K562 (cell line): ENCODE measurements around the gene PDZK1IP1. TPM values are rescaled to one million over a fixed set of nuclear protein-coding genes. Genes with fewer than 3 reads are reported as not detected.

Experiments
- BACH1 ChIP-seq: fragments of 200-800 bp; sonication (Bioruptor generic); IDR thresholded peaks from 2 replicates; pipeline ENCODE4 v1.6.1; 2016; ENCODE audit warnings: missing genetic modification characterization, missing compliant biosample characterization
- CBFB ChIP-seq: sonication (generic); formaldehyde crosslinking; IDR thresholded peaks from 2 replicates; pipeline ENCODE4 v1.4.0; 2020; ENCODE audit warnings: mild to moderate bottlenecking, missing genetic modification reagents
- CBX2 ChIP-seq: fragments of 200-600 bp; sonication (generic); IDR thresholded peaks from one replicate; pipeline ENCODE4 v1.6.1; 2012; ENCODE audit warnings: mild to moderate bottlenecking, low read length, inconsistent platforms; ENCODE audit not compliant: insufficient read depth, poor library complexity, severe bottlenecking
- DDX20 ChIP-seq: fragments of 450-650 bp; IDR thresholded peaks from 2 replicates; pipeline ENCODE4 v1.6.1; 2016; ENCODE audit warnings: missing genetic modification characterization, low read depth, mild to moderate bottlenecking, missing compliant biosample characterization, moderate library complexity
- E2F3 ChIP-seq: fragments of 250-450 bp; sonication (Bioruptor Pico); IDR thresholded peaks from 2 replicates; pipeline ENCODE4 v1.4.0; 2020; ENCODE audit warnings: mild to moderate bottlenecking
- ELK1 ChIP-seq: sonication (generic); formaldehyde crosslinking; IDR thresholded peaks from 2 replicates; pipeline ENCODE4 v1.8.1; 2022; ENCODE audit warnings: missing genetic modification reagents
- ETV5 ChIP-seq: sonication (generic); formaldehyde crosslinking; IDR thresholded peaks from 2 replicates; pipeline ENCODE4 v1.4.0; 2020; ENCODE audit warnings: low read depth, mild to moderate bottlenecking, missing genetic modification reagents
- HMG20B ChIP-seq: fragments of 250-450 bp; sonication (Bioruptor Pico); IDR thresholded peaks from 2 replicates; pipeline ENCODE4 v1.5.0; 2021; ENCODE audit warnings: mild to moderate bottlenecking
- JUND ChIP-seq, 2 experiments: IDR thresholded peaks; 2 replicates in 1 of 2; 3 replicates in 1 of 2; pipeline ENCODE4 v1.6.1; 2011; ENCODE audit warnings: borderline replicate concordance in 2 of 2, low read depth in 2 of 2, low read length in 2 of 2, improper control_type of control experiment in 1 of 2, missing biosample characterization in 1 of 2, missing genetic modification characterization in 1 of 2, missing genetic modification reagents in 1 of 2
- MCM3 ChIP-seq: fragments of 450-650 bp; IDR thresholded peaks from 2 replicates; pipeline ENCODE4 v1.6.1; 2016
- MCM7 ChIP-seq, 2 experiments: fragments of 450-650 bp; IDR thresholded peaks; 2 replicates each; pipeline ENCODE4 v1.6.1; 2016 to 2018
- MLX ChIP-seq, 2 experiments: fragments of 450-650 bp in 1 of 2; sonication (generic) in 1 of 2; formaldehyde crosslinking; conservative IDR thresholded peaks; 2 replicates each; pipeline versions ENCODE4 v1.4.0 to v1.8.1; 2020 to 2022; ENCODE audit warnings: mild to moderate bottlenecking in 1 of 2, missing genetic modification reagents in 1 of 2
- POLR2AphosphoS2 ChIP-seq: IDR thresholded peaks from 2 replicates; pipeline ENCODE4 v1.6.1; 2012; ENCODE audit warnings: low read length, improper control_type of control experiment
- PREB ChIP-seq: sonication (generic); formaldehyde crosslinking; IDR thresholded peaks from 2 replicates; pipeline ENCODE4 v1.8.1; 2023; ENCODE audit warnings: mild to moderate bottlenecking, missing genetic modification reagents
- RAD21 ChIP-seq, 2 experiments: fragments of 250-450 bp in 1 of 2; fragments of 450-650 bp in 1 of 2; sonication (Bioruptor Pico) in 1 of 2; formaldehyde crosslinking in 1 of 2; IDR thresholded peaks in 1 of 2; conservative IDR thresholded peaks in 1 of 2; 2 replicates each; pipeline versions ENCODE4 v1.4.0 to v1.8.0; 2020 to 2022; ENCODE audit warnings: mild to moderate bottlenecking in 2 of 2, moderate library complexity in 1 of 2
- SMAD1 ChIP-seq: fragments of 150-350 bp; IDR thresholded peaks from 2 replicates; pipeline ENCODE4 v1.6.1; 2014; ENCODE audit warnings: low read length, low read depth; ENCODE audit not compliant: partially characterized antibody
- SREBF2 ChIP-seq: sonication (generic); formaldehyde crosslinking; IDR thresholded peaks from 2 replicates; pipeline ENCODE4 v1.4.0; 2020; ENCODE audit warnings: mild to moderate bottlenecking, missing genetic modification reagents
- TBP ChIP-seq: optimal IDR thresholded peaks from 2 replicates; pipeline ENCODE3; 2011; ENCODE audit warnings: low read depth, low read length, improper control_type of control experiment
- TEAD4 ChIP-seq, 2 experiments: sonication (generic) in 1 of 2; formaldehyde crosslinking in 1 of 2; IDR thresholded peaks; 2 replicates each; pipeline versions ENCODE4 v1.6.1 to v1.8.0; 2012 to 2022; ENCODE audit warnings: borderline replicate concordance in 1 of 2, inconsistent platforms in 1 of 2, low read length in 1 of 2, mild to moderate bottlenecking in 1 of 2, missing genetic modification reagents in 1 of 2
- TRIM24 ChIP-seq, 2 experiments: fragments of 450-650 bp; IDR thresholded peaks; 2 replicates each; pipeline ENCODE4 v1.6.1; 2016
- YBX1 ChIP-seq: fragments of 450-650 bp; IDR thresholded peaks from 2 replicates; pipeline ENCODE4 v1.7.1; 2016; ENCODE audit warnings: mild to moderate bottlenecking
- ZBTB43 ChIP-seq: sonication (generic); formaldehyde crosslinking; IDR thresholded peaks from 2 replicates; pipeline ENCODE4 v1.8.0; 2023; ENCODE audit warnings: mild to moderate bottlenecking, missing genetic modification reagents
- ZNF12 ChIP-seq: sonication (generic); formaldehyde crosslinking; IDR thresholded peaks from 2 replicates; pipeline ENCODE4 v1.4.0; 2020; ENCODE audit warnings: mild to moderate bottlenecking, missing genetic modification reagents
- ZNF431 ChIP-seq: sonication (generic); formaldehyde crosslinking; IDR thresholded peaks from 2 replicates; pipeline ENCODE4 v1.8.0; 2022; ENCODE audit warnings: mild to moderate bottlenecking, missing genetic modification reagents
- ZNF668 ChIP-seq: fragments of 250-450 bp; sonication (Bioruptor Pico); IDR thresholded peaks from 2 replicates; pipeline ENCODE4 v1.8.0; 2022; ENCODE audit warnings: mild to moderate bottlenecking, inconsistent platforms
- polyA plus RNA-seq, 8 experiments: library from polyadenylated mRNA; depleted of rRNA in 4 of 8; stranded (reverse) in 5 of 8; unstranded in 3 of 8; fragments of >200 nt; fragmentation: Nextera tagmentation in 2 of 8; fragmentation: Illumina TruSeq in 1 of 8; extraction: Ambion mirVana in 2 of 8; extraction: Trizol in 1 of 8; gene quantifications; 2 replicates each; pipeline versions ENCODE4 v1.2.1 to v1.2.3, GENCODE V29; 2011 to 2014; ENCODE audit warnings: inconsistent platforms in 1 of 8, missing spikeins in 1 of 8
- total RNA-seq, 7 experiments: library from RNA; depleted of rRNA in 6 of 7; stranded (reverse); fragments of >200 nt in 6 of 7; fragmentation: Illumina TruSeq in 2 of 7; extraction: Trizol in 2 of 7; gene quantifications; 2 replicates each; pipeline versions ENCODE4 v1.2.1 to v1.2.3, GENCODE V29; 2011 to 2021; ENCODE audit warnings: low replicate concordance in 1 of 7

The PDZK1IP1 gene
- total and polyA plus RNA-seq, 9 of the 15 experiments (the other 6 are each of a cell fraction or from before 2014, with no cell fraction given), result 0.17 to 0.68 (median 0.53) TPM; not detected in 2

GRCh38 chr1:47238935-47239592 is 49.2 kb upstream of the PDZK1IP1 start (continued):
- no peak for TF ChIP-seq E2F3 (CRISPR knock-in tag)
- no peak for TF ChIP-seq DDX20 (tag)
- TF ChIP-seq CBFB, result no peak
- TF ChIP-seq POLR2AphosphoS2, result no peak
- TF ChIP-seq SREBF2 (CRISPR knock-in tag), result peak; percentile 38; the same call in 1 of the 2 replicates
- 0 out of 2 replicates have a peak, but pooled peaks have one; percentile 3 for TF ChIP-seq JUND (IDR thresholded peaks at IDR 0.05; ENCODE audit: borderline replicate concordance, low read depth, low read length)
- no peak for TF ChIP-seq JUND (tag; IDR thresholded peaks at IDR 0.05; ENCODE audit: borderline replicate concordance, low read depth, low read length)
- TF ChIP-seq SMAD1, result no peak
- no peak for TF ChIP-seq ZBTB43 (CRISPR knock-in tag)
- TF ChIP-seq BACH1 (tag), result no peak
- TF ChIP-seq ZNF12 (CRISPR knock-in tag), result no peak
- no peak for TF ChIP-seq ZNF431
- TF ChIP-seq HMG20B, result no peak
- TF ChIP-seq MLX (CRISPR knock-in tag; conservative IDR thresholded peaks at IDR 0.05), result no peak
- TF ChIP-seq TBP, result no peak
- TF ChIP-seq YBX1, result no peak
- TF ChIP-seq PREB, result no peak
- peak; percentile 46; the same call in 1 of the 2 replicates for TF ChIP-seq TEAD4 (IDR thresholded peaks at IDR 0.05; ENCODE audit: low read length)
- no peak for TF ChIP-seq TEAD4 (CRISPR knock-in tag; IDR thresholded peaks at IDR 0.05; ENCODE audit: borderline replicate concordance)
- TF ChIP-seq MCM3, result no peak
- no peak for TF ChIP-seq MCM7 (IDR thresholded peaks at IDR 0.05)
- 0 out of 4 replicates have a peak, but pooled peaks of 1 of the 2 experiments have one; percentile 23 for TF ChIP-seq TRIM24 (IDR thresholded peaks at IDR 0.05)
- no peak for TF ChIP-seq RAD21 (CRISPR knock-in tag; conservative IDR thresholded peaks at IDR 0.05 in 1 of 2, IDR thresholded peaks at IDR 0.05 in 1 of 2)
- no peak for TF ChIP-seq CBX2
- TF ChIP-seq ZNF668 (CRISPR knock-in tag), result no peak
- TF ChIP-seq ELK1 (CRISPR knock-in tag), result no peak
- TF ChIP-seq ETV5 (CRISPR knock-in tag), result no peak
